CD8-positive, alpha-beta memory T cell (primary cell): ENCODE data around the gene COL4A5. TPM values are rescaled to one million over a fixed set of nuclear protein-coding genes. Genes with fewer than 3 reads are reported as not detected.

Experiments used
- CTCF ChIA-PET: fragments of 350-600 bp; sonication (Branson Sonifier 250); formaldehyde crosslinking; loops from one replicate; lab custom pipeline; 2021; ENCODE audit warnings: antibody characterized with exemption; lab: Charles Lee
- POLR2A ChIA-PET: fragments of 350-600 bp; sonication (Branson Sonifier 250); formaldehyde crosslinking; loops from one replicate; lab custom pipeline; 2021; ENCODE audit warnings: antibody characterized with exemption; lab: Charles Lee
- DNase-seq, 5 donors: peaks; one replicate each; pipeline versions ENCODE4 v3.0.0 to v3.0.0-alpha.2; 2020 to 2022; ENCODE audit warnings: mixed read lengths in 1 of 5
- H3K27ac ChIP-seq: one replicate; pipeline ENCODE4 v1.7.0; 2013; ENCODE audit warnings: low read depth, mild to moderate bottlenecking, low read length, moderate library complexity
- H3K27me3 ChIP-seq: 2 replicates; pipeline ENCODE4 v1.7.0; 2013; ENCODE audit warnings: low read length, mild to moderate bottlenecking; ENCODE audit not compliant: insufficient read depth, poor library complexity, severe bottlenecking
- H3K36me3 ChIP-seq: 2 replicates; pipeline ENCODE4 v1.7.0; 2013; ENCODE audit warnings: mild to moderate bottlenecking, low read length, moderate library complexity; ENCODE audit not compliant: insufficient read depth
- H3K4me1 ChIP-seq: 2 replicates; pipeline ENCODE4 v1.7.0; 2013; ENCODE audit warnings: mild to moderate bottlenecking, low read length, moderate library complexity; ENCODE audit not compliant: insufficient read depth
- H3K4me3 ChIP-seq: 2 replicates; pipeline ENCODE4 v1.7.0; 2013; ENCODE audit warnings: mild to moderate bottlenecking, low read length
- H3K9me3 ChIP-seq: 2 replicates; pipeline ENCODE4 v1.7.0; 2013; ENCODE audit warnings: mild to moderate bottlenecking, low read length
- H3K27ac Mint-ChIP-seq, 8 donors: one replicate each; pipeline ENCODE4 v1.8.0; 2020 to 2021; ENCODE audit warnings: mixed read lengths in 8 of 8, mild to moderate bottlenecking in 6 of 8, inconsistent platforms in 3 of 8, moderate library complexity in 3 of 8
- H3K27me3 Mint-ChIP-seq, 2 donors: one replicate each; pipeline ENCODE4 v1.8.0; 2020 to 2021; ENCODE audit warnings: mixed read lengths in 2 of 2, mild to moderate bottlenecking in 1 of 2, moderate library complexity in 1 of 2
- H3K36me3 Mint-ChIP-seq, 3 donors: one replicate each; pipeline ENCODE4 v1.8.0; 2020 to 2021; ENCODE audit warnings: mixed read lengths in 3 of 3, inconsistent platforms in 1 of 3, mild to moderate bottlenecking in 1 of 3
- H3K4me1 Mint-ChIP-seq, 3 donors: one replicate each; pipeline ENCODE4 v1.8.0; 2020 to 2021; ENCODE audit warnings: mixed read lengths in 3 of 3, inconsistent platforms in 1 of 3, mild to moderate bottlenecking in 1 of 3
- H3K4me3 Mint-ChIP-seq, 7 donors: one replicate each; pipeline ENCODE4 v1.8.0; 2020 to 2021; ENCODE audit warnings: mixed read lengths in 7 of 7, mild to moderate bottlenecking in 6 of 7, moderate library complexity in 4 of 7, inconsistent platforms in 2 of 7
- H3K9me3 Mint-ChIP-seq, 5 donors: one replicate each; pipeline ENCODE4 v1.8.0; 2020 to 2022; ENCODE audit warnings: mixed read lengths in 5 of 5, mild to moderate bottlenecking in 3 of 5, moderate library complexity in 2 of 5, inconsistent platforms in 1 of 5
- polyA plus RNA-seq: library from polyadenylated mRNA; unstranded; fragments of 300-500 nt; fragmentation: Illumina TruSeq; gene quantifications from one replicate; pipeline ENCODE4 v1.2.3, GENCODE V29; 2021
- total RNA-seq, 2 experiments: library from RNA; stranded (reverse); gene quantifications; one replicate each; pipeline ENCODE4 v1.2.3, GENCODE V29; 2021

COL4A5 gene
- total and polyA plus RNA-seq, 3 experiments from 2014 or later: not detected

- no peak for DNase-seq
- Histone ChIP-seq H3K27ac (no peak overlapping the region), H3K4me1 (no peaks in the 10 kb centered on the region), H3K27me3 (no peaks in the 10 kb centered on the region), H3K36me3 (no peaks in the 10 kb centered on the region), H3K4me3 (no peak overlapping the region), H3K9me3 (no peaks in the 10 kb centered on the region)
- no peak overlapping the region for H3K4me3 Mint-ChIP-seq
- POLR2A ChIA-PET: no interaction called here
- no peaks in the 10 kb centered on the region for H3K27me3 Mint-ChIP-seq
- no peaks in the 10 kb centered on the region for H3K36me3 Mint-ChIP-seq
- no peaks in the 10 kb centered on the region for H3K9me3 Mint-ChIP-seq
- no peak overlapping the region for H3K27ac Mint-ChIP-seq
- no peaks in the 10 kb centered on the region for H3K4me1 Mint-ChIP-seq
- CTCF ChIA-PET: no interaction called here
Measured at GRCh38 chrX:108415146-108415545, 24.5 kb upstream of the COL4A5 start.

DNA sequence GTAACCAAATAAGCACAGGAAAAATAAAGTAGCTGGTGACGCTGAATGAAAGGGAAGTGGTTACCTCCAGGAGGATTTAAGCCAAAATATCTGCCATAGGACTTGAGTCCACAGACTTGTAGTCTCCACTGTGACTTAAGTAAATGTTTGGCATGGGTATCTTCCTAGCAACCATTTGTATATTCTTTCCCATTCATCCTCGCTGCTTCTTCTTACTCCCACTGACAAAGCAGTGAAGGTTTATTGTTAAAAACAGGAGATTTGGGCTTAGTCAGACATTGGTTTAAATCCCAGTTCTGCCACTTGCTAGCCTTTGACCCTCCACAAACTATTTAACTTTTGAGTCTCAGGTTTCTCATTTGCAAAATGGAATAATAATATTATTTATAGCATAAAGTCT, 23.7 kb upstream of the COL4A5 start:
- CTCF ChIA-PET: no interaction called here
- POLR2A ChIA-PET: no interaction called here

DNA sequence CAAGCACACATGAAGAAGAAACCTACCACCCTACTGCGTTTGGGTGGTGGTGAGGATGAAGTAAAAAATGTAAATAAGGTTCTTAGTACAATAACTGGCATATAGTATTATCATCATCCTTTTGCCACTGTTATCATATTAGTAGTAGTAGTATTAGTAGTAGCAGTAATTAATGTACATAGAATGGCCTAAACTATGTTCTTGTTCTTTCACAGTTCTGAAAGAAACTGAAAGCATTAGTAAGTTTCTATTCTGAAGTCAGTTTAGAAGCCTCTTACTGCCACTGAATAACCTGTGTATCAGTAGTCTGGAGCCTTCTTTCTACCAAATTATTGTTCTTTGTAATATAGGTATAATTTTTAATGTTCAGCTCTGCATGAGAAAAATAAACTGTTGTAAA, 22.4 kb upstream of the COL4A5 start:
- CTCF ChIA-PET: no interaction called here
- no peaks in the 10 kb centered on the region for H3K36me3 Mint-ChIP-seq

More for the DNA sequence above, 23.7 kb upstream of the COL4A5 start:
- Histone ChIP-seq H3K27me3 (no peaks in the 10 kb centered on the region), H3K4me1 (no peaks in the 10 kb centered on the region), H3K36me3 (no peaks in the 10 kb centered on the region), H3K9me3 (no peaks in the 10 kb centered on the region), H3K4me3 (no peak overlapping the region), H3K27ac (no peak overlapping the region)
- no peak for DNase-seq
- no peaks in the 10 kb centered on the region for H3K9me3 Mint-ChIP-seq
- no peak overlapping the region for H3K4me3 Mint-ChIP-seq
- H3K27ac Mint-ChIP-seq: no peak overlapping the region
- H3K36me3 Mint-ChIP-seq: no peaks in the 10 kb centered on the region
- H3K27me3 Mint-ChIP-seq: no peaks in the 10 kb centered on the region
- no peaks in the 10 kb centered on the region for H3K4me1 Mint-ChIP-seq

GRCh38 chrX:108419401-108419800, 20.2 kb upstream of the COL4A5 start:
- H3K4me1 ChIP-seq: no peaks in the 10 kb centered on the region
- no peaks in the 10 kb centered on the region for H3K36me3 ChIP-seq
- no peak for DNase-seq
- ChIA-PET CTCF (no interaction called here), POLR2A (no interaction called here)
- no peaks in the 10 kb centered on the region for H3K27me3 ChIP-seq
- Mint-ChIP-seq H3K27me3 (no peaks in the 10 kb centered on the region), H3K27ac (no peak overlapping the region), H3K9me3 (no peaks in the 10 kb centered on the region), H3K4me1 (no peaks in the 10 kb centered on the region), H3K4me3 (no peak overlapping the region), H3K36me3 (no peaks in the 10 kb centered on the region)
- H3K4me3 ChIP-seq: no peak overlapping the region
- H3K27ac ChIP-seq: no peak overlapping the region
- H3K9me3 ChIP-seq: no peaks in the 10 kb centered on the region

More for the DNA sequence above, 22.4 kb upstream of the COL4A5 start:
- H3K4me3 ChIP-seq: no peak overlapping the region
- no peak overlapping the region for H3K27ac ChIP-seq
- no peaks in the 10 kb centered on the region for H3K9me3 ChIP-seq
- H3K4me1 ChIP-seq: no peaks in the 10 kb centered on the region
- Mint-ChIP-seq H3K27ac (no peak overlapping the region), H3K4me3 (no peak overlapping the region), H3K4me1 (no peaks in the 10 kb centered on the region), H3K9me3 (no peaks in the 10 kb centered on the region), H3K27me3 (no peaks in the 10 kb centered on the region)
- no peaks in the 10 kb centered on the region for H3K36me3 ChIP-seq
- POLR2A ChIA-PET: no interaction called here
- no peaks in the 10 kb centered on the region for H3K27me3 ChIP-seq
- DNase-seq: no peak

DNA sequence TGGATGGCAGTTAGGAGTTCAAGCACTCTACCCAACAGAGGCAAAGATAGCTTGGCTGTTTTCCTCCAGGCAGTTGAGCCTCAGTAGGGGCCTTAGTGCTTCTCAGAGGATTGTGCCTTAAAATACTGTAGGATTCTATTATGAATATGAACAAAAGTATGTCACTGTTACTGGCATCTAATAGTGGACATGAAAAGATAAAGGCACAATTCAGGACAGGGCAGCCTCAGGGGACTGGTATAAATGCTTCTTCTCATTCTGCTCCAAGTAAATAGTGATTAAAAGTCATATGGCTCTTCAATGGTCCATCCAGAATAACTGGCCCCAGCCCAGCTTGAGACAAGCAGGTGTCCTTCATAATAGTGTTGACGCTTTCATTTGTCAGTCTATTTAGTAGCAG, 19.2 kb upstream of the COL4A5 start:
- Mint-ChIP-seq H3K27ac (no peak overlapping the region), H3K4me1 (no peaks in the 10 kb centered on the region), H3K27me3 (no peaks in the 10 kb centered on the region), H3K4me3 (no peak overlapping the region), H3K9me3 (no peaks in the 10 kb centered on the region), H3K36me3 (no peaks in the 10 kb centered on the region)
- no peaks in the 10 kb centered on the region for H3K4me1 ChIP-seq
- no peak overlapping the region for H3K27ac ChIP-seq
- POLR2A ChIA-PET: no interaction called here
- no peaks in the 10 kb centered on the region for H3K27me3 ChIP-seq
- H3K9me3 ChIP-seq: no peaks in the 10 kb centered on the region
- no peak overlapping the region for H3K4me3 ChIP-seq
- CTCF ChIA-PET: no interaction called here
- no peaks in the 10 kb centered on the region for H3K36me3 ChIP-seq
- DNase-seq: no peak

DNA sequence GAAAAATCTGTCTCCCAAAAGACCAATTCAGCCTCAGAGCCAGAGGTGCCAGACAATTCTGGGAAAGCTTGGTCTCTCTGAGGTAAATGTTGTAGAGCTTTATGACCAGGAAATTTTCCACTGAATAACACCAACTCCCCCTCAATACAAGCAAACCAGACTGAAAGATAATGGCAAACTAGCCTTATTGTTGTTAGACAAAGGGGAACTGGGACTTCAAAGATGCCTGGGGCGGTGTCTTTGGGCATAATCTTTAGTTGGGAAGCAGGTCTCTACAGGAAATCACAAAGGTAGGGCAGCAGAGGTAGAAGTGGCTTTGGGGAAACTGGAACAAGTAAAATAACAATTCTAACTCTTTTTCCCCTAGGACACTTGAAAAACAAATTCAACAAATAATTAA, 13.4 kb upstream of the COL4A5 start:
- H3K36me3 Mint-ChIP-seq: no peaks in the 10 kb centered on the region
- CTCF ChIA-PET: no interaction called here

GRCh38 chrX:108435261-108435660, 4.4 kb upstream of the COL4A5 start:
- H3K9me3 ChIP-seq: no peaks in the 10 kb centered on the region
- H3K9me3 Mint-ChIP-seq: no peaks in the 10 kb centered on the region
- H3K4me1 ChIP-seq: no peaks in the 10 kb centered on the region
- no peaks in the 10 kb centered on the region for H3K36me3 Mint-ChIP-seq
- ChIA-PET CTCF (no interaction called here), POLR2A (no interaction called here)
- peaks cover 21 to 28% of the 10 kb centered on the region in 2 donors for H3K27me3 Mint-ChIP-seq
- H3K27ac Mint-ChIP-seq: no peak overlapping the region
- no peak overlapping the region for H3K4me3 Mint-ChIP-seq
- no peaks in the 10 kb centered on the region for H3K36me3 ChIP-seq
- H3K27me3 ChIP-seq: no peaks in the 10 kb centered on the region
- peaks cover 5 to 9% (median 5%) of the 10 kb centered on the region in 3 donors for H3K4me1 Mint-ChIP-seq
- H3K4me3 ChIP-seq: no peak overlapping the region
- DNase-seq: no peak
- no peak overlapping the region for H3K27ac ChIP-seq

More for the DNA sequence above, 13.4 kb upstream of the COL4A5 start:
- no peaks in the 10 kb centered on the region for H3K27me3 ChIP-seq
- H3K27me3 Mint-ChIP-seq: peaks cover 0 to 3% of the 10 kb centered on the region in 2 donors
- H3K36me3 ChIP-seq: no peaks in the 10 kb centered on the region
- H3K27ac Mint-ChIP-seq: no peak overlapping the region
- no peaks in the 10 kb centered on the region for H3K9me3 Mint-ChIP-seq
- no peaks in the 10 kb centered on the region for H3K4me1 ChIP-seq
- no peaks in the 10 kb centered on the region for H3K9me3 ChIP-seq
- H3K4me3 ChIP-seq: no peak overlapping the region
- POLR2A ChIA-PET: no interaction called here
- H3K4me1 Mint-ChIP-seq: no peaks in the 10 kb centered on the region
- no peak for DNase-seq
- H3K4me3 Mint-ChIP-seq: no peak overlapping the region
- no peak overlapping the region for H3K27ac ChIP-seq

DNA sequence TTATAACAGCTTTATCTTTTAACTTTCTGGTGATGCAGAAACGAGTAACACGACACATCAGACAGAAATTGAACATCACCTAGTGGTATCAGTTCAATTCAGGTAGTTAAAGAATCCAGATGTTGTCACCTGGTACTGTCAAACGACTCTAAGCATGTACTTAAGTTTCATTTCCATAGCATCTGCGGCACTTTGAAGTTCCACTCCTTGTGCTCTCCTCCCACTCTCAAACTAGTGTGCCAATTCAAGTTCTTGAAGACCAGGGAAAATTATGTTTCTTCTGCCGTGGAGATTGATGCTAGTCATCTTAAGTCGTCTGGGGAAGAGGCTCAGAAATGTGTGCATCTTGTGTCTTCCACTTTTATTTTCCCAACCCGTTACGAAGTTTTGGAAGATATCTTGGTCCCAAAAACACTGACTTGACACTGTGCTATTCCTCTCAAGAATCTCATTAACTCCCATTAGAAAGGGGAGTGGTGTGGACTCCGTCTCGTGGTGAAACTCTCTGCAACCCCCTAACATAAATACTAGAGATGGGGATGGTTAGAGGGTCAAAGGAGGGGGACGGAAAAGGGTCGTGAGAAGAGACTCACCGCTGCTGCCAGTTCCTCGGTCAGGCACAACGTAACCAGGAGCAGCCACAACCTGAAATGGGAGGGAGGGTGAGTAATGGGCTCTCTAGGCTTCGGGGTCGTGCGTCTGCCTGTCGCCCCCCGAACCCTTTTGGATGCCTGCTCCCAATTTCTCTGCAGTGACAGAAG, 2.1 kb upstream of the COL4A5 start:
- H3K4me3 ChIP-seq: no peak overlapping the region
- no peaks in the 10 kb centered on the region for H3K9me3 Mint-ChIP-seq
- H3K27ac Mint-ChIP-seq: no peak overlapping the region
- H3K4me3 Mint-ChIP-seq: no peak overlapping the region
- no peaks in the 10 kb centered on the region for H3K9me3 ChIP-seq
- H3K27me3 Mint-ChIP-seq: peaks cover 27 to 31% of the 10 kb centered on the region in 2 donors
- peaks cover 0 to 2% (median 0%) of the 10 kb centered on the region in 3 donors for H3K36me3 Mint-ChIP-seq
- no peaks in the 10 kb centered on the region for H3K36me3 ChIP-seq
- no peaks in the 10 kb centered on the region for H3K27me3 ChIP-seq
- peaks cover 5 to 13% (median 9%) of the 10 kb centered on the region in 3 donors for H3K4me1 Mint-ChIP-seq
- no peaks in the 10 kb centered on the region for H3K4me1 ChIP-seq
- CTCF ChIA-PET: no interaction called here
- no peak overlapping the region for H3K27ac ChIP-seq
- DNase-seq: no peak
- POLR2A ChIA-PET: no interaction called here
